IMR-90 (cell line): Measurements from ENCODE around the gene ASF1B.

Experiments
- CTCF ChIP-seq: conservative IDR thresholded peaks from 2 replicates; pipeline ENCODE4 v1.5.1; 2012; ENCODE audit warnings: mild to moderate bottlenecking, low read depth, low read length, improper control_type of control experiment
- MXI1 ChIP-seq: IDR thresholded peaks from 2 replicates; pipeline ENCODE4 v1.6.1; 2012; ENCODE audit warnings: low read depth, mild to moderate bottlenecking, low read length, moderate library complexity, borderline replicate concordance

GRCh38 chr19:14150770-14151661 lies 14.6 kb upstream of the ASF1B start:
- TF ChIP-seq MXI1 (no peak), CTCF (no peak)
